ENCODE measurements around the gene SMAP2.

DNA sequence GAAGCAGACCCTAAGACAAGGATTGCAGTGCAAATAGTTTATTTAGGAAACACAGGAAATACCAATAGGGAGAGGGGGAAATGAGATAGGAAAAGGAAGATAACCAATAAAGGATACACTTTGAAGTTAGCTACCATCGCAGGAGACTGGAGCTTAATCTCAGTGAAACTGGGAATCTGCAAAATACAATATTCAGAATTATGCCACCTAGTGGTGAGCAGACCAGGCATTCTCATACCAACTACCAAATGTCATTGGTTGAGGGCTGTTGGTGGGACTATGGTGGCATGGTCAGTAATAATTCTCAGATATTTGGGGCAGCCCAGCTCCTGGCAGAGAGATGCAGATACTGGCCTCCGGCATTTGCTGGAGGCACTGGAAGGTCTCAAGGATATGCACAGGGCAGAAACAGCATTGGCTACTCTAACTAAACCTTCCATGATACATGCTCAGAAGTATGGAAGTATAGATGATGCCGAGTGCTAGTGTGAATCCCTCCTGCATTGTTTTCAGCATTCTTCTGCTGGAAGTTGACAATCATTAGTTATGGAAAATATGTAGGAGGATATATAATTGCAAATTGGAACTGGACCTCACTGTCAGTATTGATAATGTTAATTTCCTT, 65.0 kb downstream of the SMAP2 start:
- no peak for TF ChIP-seq GATA1 (IDR thresholded peaks at IDR 0.05; ENCODE audit: low read depth, low read length)
- TF ChIP-seq POLR2A (IDR thresholded peaks at IDR 0.05; ENCODE audit: low read length), result no peak

All from erythroblast (primary cell).